Ovary (tissue), 9 donors: ENCODE measurements around the gene FHAD1. TPM values are rescaled to one million over a fixed set of nuclear protein-coding genes. Genes with fewer than 3 reads are reported as not detected.

Source experiments
- DNase-seq, 5 donors: peaks; one replicate each; pipeline ENCODE4 v3.0.0-alpha.2; 2019 to 2020
- H3K27ac ChIP-seq, 2 donors: fragments of 200-600 bp; one replicate each; pipeline versions ENCODE4 v1.5.1 to v1.8.0; 2019 to 2022
- H3K27me3 ChIP-seq: fragments of 200-600 bp; one replicate; pipeline ENCODE4 v1.8.0; 2022
- H3K36me3 ChIP-seq: fragments of 200-600 bp; sonication (generic); one replicate; pipeline ENCODE4 v1.5.1; 2019
- H3K4me1 ChIP-seq: one replicate; pipeline ENCODE4 v1.8.1; 2013; ENCODE audit warnings: mild to moderate bottlenecking, moderate library complexity; ENCODE audit not compliant: insufficient read depth
- H3K4me3 ChIP-seq: fragments of 200-600 bp; sonication (generic); one replicate; pipeline ENCODE4 v1.5.1; 2017
- H3K9me3 ChIP-seq, 2 donors: fragments of 200-600 bp in 1 of 2; sonication (generic) in 1 of 2; one replicate each; pipeline versions ENCODE4 v1.5.1 to v1.8.1; 2013 to 2019; ENCODE audit warnings: mild to moderate bottlenecking in 1 of 2, moderate library complexity in 1 of 2
- CTCF ChIP-seq, 3 donors: fragments of 450-650 bp in 2 of 3; fragments of 200-600 bp in 1 of 3; IDR thresholded peaks; one replicate each; pipeline versions ENCODE4 v1.5.1 to v1.8.0; 2016 to 2022; ENCODE audit warnings: antibody characterized with exemption in 3 of 3, mild to moderate bottlenecking in 1 of 3
- EP300 ChIP-seq: sonication (generic); formaldehyde crosslinking; IDR thresholded peaks from one replicate; pipeline ENCODE4 v1.6.1; 2017; ENCODE audit warnings: antibody characterized with exemption
- POLR2A ChIP-seq: fragments of 450-650 bp; IDR thresholded peaks from one replicate; pipeline ENCODE4 v1.6.1; 2017; ENCODE audit warnings: antibody characterized with exemption, mild to moderate bottlenecking, moderate library complexity
- WGBS, 3 donors: extraction: QIAGEN DNeasy Blood & Tissue Kit in 1 of 3; methylation state at CpG; one replicate each; pipeline versions ENCODE4 v1.1.5 to v1.1.7; 2013 to 2017; 5-methylcytosine and 5-hydroxymethylcytosine counted together
- intact Hi-C, 4 donors: fragments of 100-400 bp; cut with DNase I; formaldehyde crosslinking; loops; one replicate each; pipeline versions ENCODE4 v1.11.0 to v1.15.1; 2022 to 2023
- polyA plus RNA-seq, 2 donors: library from polyadenylated mRNA; stranded (reverse); fragments of 200-250 nt in 1 of 2; fragments of 350-450 nt in 1 of 2; fragmentation: Illumina TruSeq in 1 of 2; extraction: RNeasy Lipid Tissue Mini Kit (QIAGEN cat#74804) in 1 of 2; gene quantifications; one replicate each; pipeline ENCODE4 v1.2.3, GENCODE V29; 2013 to 2014
- total RNA-seq, 7 donors: library from RNA; depleted of rRNA in 2 of 7; stranded (reverse); fragments of >200 nt in 2 of 7; fragmentation: NEBNext Ultra II Directional in 3 of 7; extraction: Animal tissue kit (Norgen Biotek cat#: 25700) in 3 of 7; gene quantifications; one replicate each; pipeline versions ENCODE4 v1.1.0 to v1.2.4, GENCODE V29; 2016 to 2023
- donor health status: DM: no; HTN: no; CAD: no; lungs with moderate emphysema.
- donor health status: DM: no; HTN: no; CAD: no.
- donor health status: Bipolar disorder and iron deficiency.
- donor health status: DM: yes; HTN: yes; CAD: no.
- donor health status: DM: no; HTN: no; CAD: no.
- donor health status: DM: yes; HTN: yes; CAD: no.

FHAD1 gene
- total and polyA plus RNA-seq, 9 donors, result 0.40 to 23.0 (median 1.4) TPM

GRCh38 chr1:15351310-15351709 is 104.3 kb downstream of the FHAD1 start:
- intact Hi-C loops, result no loop called here
- Histone ChIP-seq H3K4me1 (no peaks in the 10 kb centered on the region), H3K27me3 (no peaks in the 10 kb centered on the region), H3K9me3 (no peaks in the 10 kb centered on the region), H3K4me3 (no peak overlapping the region), H3K27ac (no peak overlapping the region), H3K36me3 (no peaks in the 10 kb centered on the region)
- TF ChIP-seq CTCF (IDR thresholded peaks at IDR 0.05) (no peak), POLR2A (no peak), EP300 (no peak)
- no peak for DNase-seq
- WGBS, 3 donors, result 25 to 66% (median 41%) methylated on average over 4 of the region's 4 CpGs

GRCh38 chr1:15352128-15352957 is 105.3 kb downstream of the FHAD1 start:
- intact Hi-C loops, result no loop called here
- H3K27ac ChIP-seq, result no peak overlapping the region
- TF ChIP-seq POLR2A (no peak), EP300 (no peak), CTCF (IDR thresholded peaks at IDR 0.05) (no peak)
- H3K9me3 ChIP-seq, result no peaks in the 10 kb centered on the region
- no peaks in the 10 kb centered on the region for H3K4me1 ChIP-seq
- no peaks in the 10 kb centered on the region for H3K36me3 ChIP-seq
- no peak for DNase-seq
- 81 to 84% (median 84%) methylated on average over 12 of the region's 12 CpGs for WGBS, 3 donors
- no peak overlapping the region for H3K4me3 ChIP-seq
- no peaks in the 10 kb centered on the region for H3K27me3 ChIP-seq

- H3K4me1 ChIP-seq, result no peaks in the 10 kb centered on the region
- intact Hi-C loops, result no loop called here
- no peak overlapping the region for H3K27ac ChIP-seq
- no peaks in the 10 kb centered on the region for H3K9me3 ChIP-seq
- no peaks in the 10 kb centered on the region for H3K27me3 ChIP-seq
- no peak for TF ChIP-seq CTCF (IDR thresholded peaks at IDR 0.05)
- no peak for TF ChIP-seq EP300
- no peak for TF ChIP-seq POLR2A
- no peaks in the 10 kb centered on the region for H3K36me3 ChIP-seq
- no peak for DNase-seq
- H3K4me3 ChIP-seq, result no peak overlapping the region
- 75 to 82% (median 76%) methylated on average over 11 of the region's 11 CpGs for WGBS, 3 donors
Measured at GRCh38 chr1:15353839-15354579, 107.0 kb downstream of the FHAD1 start.

- no peak for DNase-seq
- H3K4me3 ChIP-seq, result no peak overlapping the region
- H3K9me3 ChIP-seq, result no peaks in the 10 kb centered on the region
- H3K27ac ChIP-seq, result no peak overlapping the region
- no peaks in the 10 kb centered on the region for H3K27me3 ChIP-seq
- H3K36me3 ChIP-seq, result no peaks in the 10 kb centered on the region
- H3K4me1 ChIP-seq, result no peaks in the 10 kb centered on the region
- intact Hi-C loops, result no loop called here
- WGBS, 3 donors, result 67 to 72% (median 71%) methylated on average over 6 of the region's 6 CpGs
- TF ChIP-seq POLR2A (no peak), CTCF (IDR thresholded peaks at IDR 0.05) (no peak), EP300 (no peak)
Measured at GRCh38 chr1:15354580-15354965, 107.5 kb downstream of the FHAD1 start.
